NCI-H2227 treated with DMSO at 0.1 percent for 48 hours (cell line): ENCODE data around the gene PLA2G6.

Source experiments
- DNase-seq: peaks from one replicate; lab custom pipeline; 2025; lab: John Stamatoyannopoulos, UW

PLA2G6 gene

GRCh38 chr22:38072322-38073149 lies 109.1 kb downstream of the PLA2G6 start:
- DNase-seq, result no peak

- no peak for DNase-seq
Measured at GRCh38 chr22:38071421-38072321, 110.0 kb downstream of the PLA2G6 start.

- no peak for DNase-seq
Measured at GRCh38 chr22:38070250-38070921, 111.2 kb downstream of the PLA2G6 start.

- peak; percentile 83 for DNase-seq
Measured at GRCh38 chr22:38069372-38070249, 112.0 kb downstream of the PLA2G6 start.

- no peak for DNase-seq
Measured at GRCh38 chr22:38068641-38069371, 112.8 kb downstream of the PLA2G6 start.

GRCh38 chr22:38067761-38068360 lies 113.8 kb downstream of the PLA2G6 start:
- no peak for DNase-seq

GRCh38 chr22:38067028-38067415 lies 114.6 kb downstream of the PLA2G6 start:
- DNase-seq, result no peak

- no peak for DNase-seq
Measured at GRCh38 chr22:38066381-38067027, 115.1 kb downstream of the PLA2G6 start.

- no peak for DNase-seq
Measured at GRCh38 chr22:38065539-38065938, 116.1 kb downstream of the PLA2G6 start.

GRCh38 chr22:38062791-38063190 lies 118.8 kb downstream of the PLA2G6 start:
- DNase-seq, result no peak
